ENCODE data around the gene ZEB2. TPM values are rescaled to one million over a fixed set of nuclear protein-coding genes. Genes with fewer than 3 reads are reported as not detected.

Gene ZEB2
- total RNA-seq, 1 donor from 2014 or later = 111 TPM

DNA sequence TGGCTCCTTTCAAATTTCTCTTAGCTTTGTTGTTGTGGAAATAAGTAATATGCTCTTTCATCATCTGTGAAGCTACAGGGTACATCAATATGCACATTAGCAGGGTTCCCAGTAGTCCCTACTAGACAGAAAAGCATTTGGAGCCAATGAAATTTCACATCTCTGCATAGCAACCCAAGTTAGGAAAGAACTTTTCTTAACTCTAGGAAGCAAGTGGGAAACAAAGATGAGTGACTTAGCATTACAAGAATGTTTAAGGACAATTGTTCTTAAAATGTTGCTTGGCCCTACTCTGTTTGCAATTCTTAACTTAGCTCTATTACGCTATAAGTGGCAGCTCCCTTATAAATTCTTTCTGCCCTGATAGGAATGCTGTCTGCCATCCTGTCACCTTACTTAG, 39.6 kb downstream of the ZEB2 start:
- H3K4me3 Mint-ChIP-seq = no peak overlapping the region
- no peaks in the 10 kb centered on the region for H3K27me3 Mint-ChIP-seq (ENCODE audit: low read depth)
- peak overlapping the region; percentile 95 for H3K27ac Mint-ChIP-seq
- no peaks in the 10 kb centered on the region for H3K9me3 Mint-ChIP-seq
- H3K4me1 Mint-ChIP-seq = peaks cover 87% of the 10 kb centered on the region
- H3K36me3 Mint-ChIP-seq = no peaks in the 10 kb centered on the region
- TF ChIP-seq, protein P1, sequence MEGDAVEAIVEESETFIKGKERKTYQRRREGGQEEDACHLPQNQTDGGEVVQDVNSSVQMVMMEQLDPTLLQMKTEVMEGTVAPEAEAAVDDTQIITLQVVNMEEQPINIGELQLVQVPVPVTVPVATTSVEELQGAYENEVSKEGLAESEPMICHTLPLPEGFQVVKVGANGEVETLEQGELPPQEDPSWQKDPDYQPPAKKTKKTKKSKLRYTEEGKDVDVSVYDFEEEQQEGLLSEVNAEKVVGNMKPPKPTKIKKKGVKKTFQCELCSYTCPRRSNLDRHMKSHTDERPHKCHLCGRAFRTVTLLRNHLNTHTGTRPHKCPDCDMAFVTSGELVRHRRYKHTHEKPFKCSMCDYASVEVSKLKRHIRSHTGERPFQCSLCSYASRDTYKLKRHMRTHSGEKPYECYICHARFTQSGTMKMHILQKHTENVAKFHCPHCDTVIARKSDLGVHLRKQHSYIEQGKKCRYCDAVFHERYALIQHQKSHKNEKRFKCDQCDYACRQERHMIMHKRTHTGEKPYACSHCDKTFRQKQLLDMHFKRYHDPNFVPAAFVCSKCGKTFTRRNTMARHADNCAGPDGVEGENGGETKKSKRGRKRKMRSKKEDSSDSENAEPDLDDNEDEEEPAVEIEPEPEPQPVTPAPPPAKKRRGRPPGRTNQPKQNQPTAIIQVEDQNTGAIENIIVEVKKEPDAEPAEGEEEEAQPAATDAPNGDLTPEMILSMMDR (IDR thresholded peaks at IDR 0.05; ENCODE audit: unreplicated experiment) = no peak
- DNase-seq (ENCODE audit: low spot score in 2 of 2, unreplicated experiment in 2 of 2) = no peak

DNA sequence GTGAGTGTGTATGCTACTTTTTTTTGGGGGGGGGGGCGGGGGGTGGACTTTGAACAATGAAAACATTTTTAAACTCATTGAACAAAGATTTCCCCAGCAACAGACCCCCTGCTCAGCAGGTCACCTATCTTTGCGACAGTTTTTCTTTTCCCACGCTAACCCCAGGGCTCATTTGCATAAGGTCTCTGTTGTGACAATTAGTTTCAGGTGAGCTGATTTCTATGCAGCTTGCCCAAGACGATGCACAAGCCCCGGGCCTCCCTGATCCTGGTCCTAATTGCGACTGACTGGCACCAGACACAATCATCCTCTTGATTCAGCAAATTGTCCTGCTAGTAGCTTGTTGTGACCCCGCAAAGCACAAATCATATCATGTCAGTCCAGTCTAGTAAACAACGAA, 40.3 kb downstream of the ZEB2 start:
- TF ChIP-seq, protein P1 (IDR thresholded peaks at IDR 0.05; ENCODE audit: unreplicated experiment) = no peak
- H3K36me3 Mint-ChIP-seq = no peaks in the 10 kb centered on the region
- H3K4me1 Mint-ChIP-seq = peaks cover 92% of the 10 kb centered on the region
- H3K4me3 Mint-ChIP-seq = no peak overlapping the region
- H3K9me3 Mint-ChIP-seq = no peaks in the 10 kb centered on the region
- no peaks in the 10 kb centered on the region for H3K27me3 Mint-ChIP-seq (ENCODE audit: low read depth)
- peak overlapping the region; percentile 95 for H3K27ac Mint-ChIP-seq
- DNase-seq (ENCODE audit: low spot score in 2 of 2, unreplicated experiment in 2 of 2) = no peak

DNA sequence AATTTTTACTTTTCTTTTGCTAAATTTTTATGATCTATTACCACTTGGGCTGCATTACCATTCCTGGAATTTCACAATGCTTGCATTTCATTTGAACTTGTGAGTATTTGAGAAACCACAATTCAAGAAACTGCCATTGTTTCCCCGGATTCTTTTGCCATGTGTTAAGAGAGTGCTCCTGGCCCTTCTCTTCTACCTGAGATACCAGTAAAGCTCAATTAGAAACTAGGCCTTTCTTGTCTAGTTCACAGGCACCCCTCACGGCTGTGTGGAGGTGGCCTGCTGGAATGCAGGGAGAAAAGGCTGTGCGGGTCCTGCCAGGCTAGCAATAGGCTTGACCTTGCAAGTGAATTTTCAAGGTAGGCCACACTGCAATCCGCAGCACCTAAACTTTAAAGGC, 40.8 kb downstream of the ZEB2 start:
- H3K4me3 Mint-ChIP-seq = no peak overlapping the region
- no peaks in the 10 kb centered on the region for H3K36me3 Mint-ChIP-seq
- H3K27me3 Mint-ChIP-seq (ENCODE audit: low read depth) = no peaks in the 10 kb centered on the region
- TF ChIP-seq, protein P1 (IDR thresholded peaks at IDR 0.05; ENCODE audit: unreplicated experiment) = no peak
- H3K27ac Mint-ChIP-seq = peak overlapping the region; percentile 87
- H3K9me3 Mint-ChIP-seq = no peaks in the 10 kb centered on the region
- peaks cover 88% of the 10 kb centered on the region for H3K4me1 Mint-ChIP-seq
- DNase-seq (ENCODE audit: low spot score in 2 of 2, unreplicated experiment in 2 of 2) = no peak

- peaks cover 76% of the 10 kb centered on the region for H3K4me1 Mint-ChIP-seq
- no peaks in the 10 kb centered on the region for H3K27me3 Mint-ChIP-seq (ENCODE audit: low read depth)
Measured at GRCh38 chr2:144477957-144478311, 42.0 kb downstream of the ZEB2 start.

DNA sequence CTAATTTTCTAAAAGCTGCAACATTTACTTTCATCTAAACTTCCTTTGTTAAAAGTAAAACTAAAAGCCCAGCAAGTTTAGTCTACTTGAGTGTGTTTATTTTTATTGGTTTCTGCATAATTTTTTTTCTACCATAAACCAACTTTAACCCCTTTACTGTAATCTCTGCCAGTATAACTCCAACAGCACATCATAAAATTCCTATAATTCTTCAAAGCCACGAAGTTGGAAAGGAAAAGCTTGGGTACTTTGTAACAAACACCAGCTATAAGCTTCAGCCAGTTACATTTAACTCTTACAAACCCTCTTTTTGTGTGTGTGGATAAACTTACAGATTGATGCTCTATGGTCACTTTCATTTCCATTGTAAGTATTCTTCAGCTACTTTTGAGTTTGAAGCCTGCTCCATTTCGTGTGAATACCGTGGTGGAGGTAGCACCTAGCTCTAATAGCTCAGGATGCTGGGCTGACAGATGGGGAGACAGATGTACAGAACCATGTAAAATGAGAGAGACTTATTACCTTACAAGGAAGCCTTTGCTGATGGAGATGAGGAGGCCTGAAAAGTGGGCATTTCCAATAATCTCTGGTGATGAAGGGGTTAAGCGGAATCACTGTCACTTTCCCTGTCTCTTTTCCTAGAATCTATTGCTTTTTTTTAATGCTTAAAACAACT, 42.5 kb downstream of the ZEB2 start:
- no peaks in the 10 kb centered on the region for H3K27me3 Mint-ChIP-seq (ENCODE audit: low read depth)
- no peaks in the 10 kb centered on the region for H3K36me3 Mint-ChIP-seq
- H3K4me1 Mint-ChIP-seq = peaks cover 71% of the 10 kb centered on the region
- H3K9me3 Mint-ChIP-seq = no peaks in the 10 kb centered on the region
- TF ChIP-seq, protein P1 (IDR thresholded peaks at IDR 0.05; ENCODE audit: unreplicated experiment) = no peak
- H3K4me3 Mint-ChIP-seq = no peak overlapping the region
- peak overlapping the region; percentile 87 for H3K27ac Mint-ChIP-seq
- DNase-seq (ENCODE audit: low spot score in 2 of 2, unreplicated experiment in 2 of 2) = no peak

More at GRCh38 chr2:144477957-144478311, 42.0 kb downstream of the ZEB2 start:
- no peaks in the 10 kb centered on the region for H3K9me3 Mint-ChIP-seq
- H3K36me3 Mint-ChIP-seq = no peaks in the 10 kb centered on the region
- H3K27ac Mint-ChIP-seq = peak overlapping the region; percentile 87
- TF ChIP-seq, protein P1 (IDR thresholded peaks at IDR 0.05; ENCODE audit: unreplicated experiment) = no peak
- H3K4me3 Mint-ChIP-seq = no peak overlapping the region
- DNase-seq (ENCODE audit: low spot score in 2 of 2, unreplicated experiment in 2 of 2) = no peak
